H9 (cell line): ENCODE results near the gene BEST3. TPM values are rescaled to one million over a fixed set of nuclear protein-coding genes. Genes with fewer than 3 reads are reported as not detected.

ENCODE experiments used
- DNase-seq: peaks from one replicate; pipeline ENCODE4 v3.0.0-alpha.2; 2017
- H2AFZ ChIP-seq: one replicate; pipeline ENCODE4 v1.6.1; 2013; ENCODE audit warnings: mild to moderate bottlenecking, low read length, control low read depth, moderate library complexity
- H2AK5ac ChIP-seq: 2 replicates; pipeline ENCODE4 v1.6.1; 2013; ENCODE audit warnings: low read length, control low read depth, mixed read lengths; ENCODE audit not compliant: insufficient read length
- H2BK120ac ChIP-seq: one replicate; pipeline ENCODE4 v1.6.1; 2013; ENCODE audit warnings: low read depth, mild to moderate bottlenecking, low read length, control low read depth, inconsistent platforms; ENCODE audit not compliant: poor library complexity, severe bottlenecking
- H2BK12ac ChIP-seq: 2 replicates; pipeline ENCODE4 v1.6.1; 2013; ENCODE audit warnings: low read length, control low read depth, mixed read lengths, low read depth; ENCODE audit not compliant: insufficient read length
- H2BK15ac ChIP-seq: 2 replicates; pipeline ENCODE4 v1.6.1; 2013; ENCODE audit warnings: low read depth, low read length, control low read depth
- H2BK20ac ChIP-seq: one replicate; pipeline ENCODE4 v1.6.1; 2013; ENCODE audit warnings: low read depth, mild to moderate bottlenecking, low read length, control low read depth, inconsistent platforms; ENCODE audit not compliant: poor library complexity, severe bottlenecking
- H2BK5ac ChIP-seq: 2 replicates; pipeline ENCODE4 v1.6.1; 2013; ENCODE audit warnings: low read length, control low read depth, mixed read lengths; ENCODE audit not compliant: insufficient read length
- H3K14ac ChIP-seq: 2 replicates; pipeline ENCODE4 v1.6.1; 2013; ENCODE audit warnings: low read length, control low read depth; ENCODE audit not compliant: insufficient read depth
- H3K18ac ChIP-seq: 2 replicates; pipeline ENCODE4 v1.6.1; 2013; ENCODE audit warnings: low read depth, mild to moderate bottlenecking, mixed read lengths, low read length, control low read depth; ENCODE audit not compliant: insufficient read length
- H3K23ac ChIP-seq: 2 replicates; pipeline ENCODE4 v1.6.1; 2013; ENCODE audit warnings: low read length, control low read depth, mixed read lengths, low read depth; ENCODE audit not compliant: insufficient read length
- H3K23me2 ChIP-seq: 2 replicates; pipeline ENCODE4 v1.6.1; 2013; ENCODE audit warnings: low read depth, mild to moderate bottlenecking, mixed read lengths, low read length, control low read depth; ENCODE audit not compliant: insufficient read length, poor library complexity, severe bottlenecking
- H3K27ac ChIP-seq: 2 replicates; pipeline ENCODE4 v1.5.1; 2013; ENCODE audit warnings: low read length, control low read depth, mixed read lengths, low read depth; ENCODE audit not compliant: insufficient read length
- H3K27me3 ChIP-seq: 2 replicates; pipeline ENCODE4 v1.6.1; 2013; ENCODE audit warnings: low read length, control low read depth, inconsistent platforms; ENCODE audit not compliant: insufficient read depth
- H3K4ac ChIP-seq: 2 replicates; pipeline ENCODE4 v1.6.1; 2013; ENCODE audit warnings: low read depth, mild to moderate bottlenecking, control low read depth, inconsistent platforms, low read length, moderate library complexity
- H3K4me1 ChIP-seq: 2 replicates; pipeline ENCODE4 v1.6.1; 2013; ENCODE audit warnings: low read length, control low read depth, inconsistent platforms; ENCODE audit not compliant: insufficient read depth
- H3K4me2 ChIP-seq: 2 replicates; pipeline ENCODE4 v1.6.1; 2013; ENCODE audit warnings: low read length, control low read depth, mixed read lengths; ENCODE audit not compliant: insufficient read length, insufficient read depth
- H3K56ac ChIP-seq: 2 replicates; pipeline ENCODE4 v1.6.1; 2013; ENCODE audit warnings: low read depth, mild to moderate bottlenecking, mixed read lengths, low read length, control low read depth; ENCODE audit not compliant: insufficient read length
- H3K79me1 ChIP-seq: 2 replicates; pipeline ENCODE4 v1.6.1; 2013; ENCODE audit warnings: low read depth, mild to moderate bottlenecking, moderate library complexity, low read length, control low read depth, inconsistent platforms; ENCODE audit not compliant: insufficient read depth, poor library complexity, severe bottlenecking
- H3K79me2 ChIP-seq: 2 replicates; pipeline ENCODE4 v1.6.1; 2013; ENCODE audit warnings: low read length, control low read depth, inconsistent platforms; ENCODE audit not compliant: insufficient read depth
- H3K9ac ChIP-seq: 2 replicates; pipeline ENCODE4 v1.6.1; 2013; ENCODE audit warnings: low read length, control low read depth, mixed read lengths; ENCODE audit not compliant: insufficient read length; ENCODE audit errors: extremely low read depth
- H3K9me3 ChIP-seq: one replicate; pipeline ENCODE4 v1.6.1; 2013; ENCODE audit warnings: low read depth, low read length, inconsistent platforms; ENCODE audit not compliant: control insufficient read depth
- H3T11ph ChIP-seq: one replicate; pipeline ENCODE4 v1.6.1; 2013; ENCODE audit warnings: mild to moderate bottlenecking, low read length, control low read depth, inconsistent platforms
- H4K20me1 ChIP-seq: one replicate; pipeline ENCODE4 v1.6.1; 2013; ENCODE audit not compliant: control insufficient read depth, insufficient read length, insufficient read depth
- H4K5ac ChIP-seq: 2 replicates; pipeline ENCODE4 v1.6.1; 2013; ENCODE audit warnings: low read depth, mild to moderate bottlenecking, mixed read lengths, low read length, control low read depth; ENCODE audit not compliant: insufficient read length
- H4K8ac ChIP-seq: replicated peaks from 2 replicates; pipeline ENCODE4 v1.6.1; 2013; ENCODE audit warnings: low read length, control low read depth, mixed read lengths, low read depth; ENCODE audit not compliant: insufficient read length
- H4K91ac ChIP-seq: 2 replicates; pipeline ENCODE4 v1.6.1; 2013; ENCODE audit warnings: low read depth, mild to moderate bottlenecking, moderate library complexity, mixed read lengths, low read length, control low read depth; ENCODE audit not compliant: insufficient read length
- H3K27ac Mint-ChIP-seq, 3 experiments: 2 replicates in 2 of 3; 3 replicates in 1 of 3; pipeline ENCODE4 v1.8.0; 2020 to 2021; ENCODE audit warnings: mixed read lengths in 3 of 3, mild to moderate bottlenecking in 1 of 3, moderate library complexity in 1 of 3
- H3K27me3 Mint-ChIP-seq: 2 replicates; pipeline ENCODE4 v1.8.0; 2021; ENCODE audit warnings: low read depth, mild to moderate bottlenecking, moderate library complexity, mixed read lengths
- H3K36me3 Mint-ChIP-seq, 3 experiments: 2 replicates in 2 of 3; 3 replicates in 1 of 3; pipeline ENCODE4 v1.8.0; 2020 to 2021; ENCODE audit warnings: low read depth in 3 of 3, mixed read lengths in 3 of 3; ENCODE audit not compliant: insufficient read depth in 1 of 3
- H3K4me1 Mint-ChIP-seq, 2 experiments: 2 replicates each; pipeline ENCODE4 v1.8.0; 2020; ENCODE audit warnings: mixed read lengths in 2 of 2
- H3K4me3 Mint-ChIP-seq, 2 experiments: 2 replicates in 1 of 2; 3 replicates in 1 of 2; pipeline ENCODE4 v1.8.0; 2020 to 2021; ENCODE audit warnings: mild to moderate bottlenecking in 2 of 2, mixed read lengths in 2 of 2, moderate library complexity in 1 of 2
- H3K9me3 Mint-ChIP-seq, 2 experiments: 2 replicates in 1 of 2; 3 replicates in 1 of 2; pipeline ENCODE4 v1.8.0; 2020; ENCODE audit warnings: mild to moderate bottlenecking in 2 of 2, mixed read lengths in 2 of 2, moderate library complexity in 1 of 2
- CTCF ChIP-seq: fragments of 200-600 bp; sonication (generic); conservative IDR thresholded peaks from 3 replicates; pipeline ENCODE4 v1.8.0; 2021; ENCODE audit warnings: antibody characterized with exemption, mild to moderate bottlenecking
- WGBS: extraction: QIAGEN DNeasy Blood & Tissue Kit; methylation state at CpG from one replicate; pipeline ENCODE4 v1.1.7; 2013; ENCODE audit warnings: missing lambda C conversion rate, low lambda C conversion rate, mixed read lengths; ENCODE audit not compliant: insufficient read length; ENCODE audit errors: extremely low coverage; 5-methylcytosine and 5-hydroxymethylcytosine counted together
- total RNA-seq: library from RNA; stranded (reverse); gene quantifications from 2 replicates; pipeline ENCODE4 v1.2.1, GENCODE V29; 2021

The BEST3 gene
- total RNA-seq, 1 experiment from 2014 or later: 0.42 TPM

- TF ChIP-seq CTCF: no peak
- no peak for DNase-seq
Observed at GRCh38 chr12:69688021-69688420, 11.1 kb downstream of the BEST3 start.

More at GRCh38 chr12:69688021-69688420, 11.1 kb downstream of the BEST3 start:
- Histone ChIP-seq H2AK5ac (no peak overlapping the region), H4K5ac (no peak overlapping the region), H4K8ac (no peak overlapping the region), H3K18ac (no peak overlapping the region), H3K27me3 (no peaks in the 10 kb centered on the region), H3K79me1 (no peaks in the 10 kb centered on the region), H2BK5ac (no peak overlapping the region), H2BK120ac (no peak overlapping the region), H3K23me2 (peaks cover 4% of the 10 kb centered on the region), H3K27ac (no peak overlapping the region), H3K23ac (no peak overlapping the region), H3K14ac (no peak overlapping the region), H3K56ac (no peak overlapping the region), H3K9ac (no peak overlapping the region), H3K4me2 (no peak overlapping the region), H2BK20ac (no peak overlapping the region), H3K79me2 (no peaks in the 10 kb centered on the region), H3K4me1 (peaks cover 10% of the 10 kb centered on the region), H2AFZ (no peak overlapping the region), H3K9me3 (no peaks in the 10 kb centered on the region), H4K20me1 (no peaks in the 10 kb centered on the region), H3T11ph (no peak overlapping the region), H3K4ac (no peak overlapping the region), H2BK12ac (no peak overlapping the region), H4K91ac (no peak overlapping the region), H2BK15ac (no peak overlapping the region)
- no peaks in the 10 kb centered on the region; the same call in 1 of the 2 replicates for H3K27me3 Mint-ChIP-seq
- H3K36me3 Mint-ChIP-seq: no peaks in the 10 kb centered on the region
- H3K27ac Mint-ChIP-seq: no peak overlapping the region
- H3K9me3 Mint-ChIP-seq: no peaks in the 10 kb centered on the region
- WGBS: no CpG with 5 or more reads among the region's 1 CpG
- no peak overlapping the region for H3K4me3 Mint-ChIP-seq
- peaks cover 44 to 47% of the 10 kb centered on the region in 2 experiments for H3K4me1 Mint-ChIP-seq
